Dermis blood vessel endothelial cell (primary cell): Measurements from ENCODE around the gene WSB1. TPM values are rescaled to one million over a fixed set of nuclear protein-coding genes. Genes with fewer than 3 reads are reported as not detected.
"Not testable (repeated sequence)": the region's sequence is repeated elsewhere in the genome, so short reads cannot be mapped to it uniquely, and the experiment has no call there.

ENCODE experiments used
- DNase-seq: peaks from one replicate; pipeline ENCODE4 v3.0.0; 2010
- total RNA-seq: library from RNA; depleted of rRNA; stranded (reverse); fragments of >200 nt; gene quantifications from 2 replicates; pipeline ENCODE4 v1.2.3, GENCODE V29; 2014

Gene WSB1, protein sequence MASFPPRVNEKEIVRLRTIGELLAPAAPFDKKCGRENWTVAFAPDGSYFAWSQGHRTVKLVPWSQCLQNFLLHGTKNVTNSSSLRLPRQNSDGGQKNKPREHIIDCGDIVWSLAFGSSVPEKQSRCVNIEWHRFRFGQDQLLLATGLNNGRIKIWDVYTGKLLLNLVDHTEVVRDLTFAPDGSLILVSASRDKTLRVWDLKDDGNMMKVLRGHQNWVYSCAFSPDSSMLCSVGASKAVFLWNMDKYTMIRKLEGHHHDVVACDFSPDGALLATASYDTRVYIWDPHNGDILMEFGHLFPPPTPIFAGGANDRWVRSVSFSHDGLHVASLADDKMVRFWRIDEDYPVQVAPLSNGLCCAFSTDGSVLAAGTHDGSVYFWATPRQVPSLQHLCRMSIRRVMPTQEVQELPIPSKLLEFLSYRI
- total RNA-seq = 783 and 844 TPM in 2 replicates

DNA sequence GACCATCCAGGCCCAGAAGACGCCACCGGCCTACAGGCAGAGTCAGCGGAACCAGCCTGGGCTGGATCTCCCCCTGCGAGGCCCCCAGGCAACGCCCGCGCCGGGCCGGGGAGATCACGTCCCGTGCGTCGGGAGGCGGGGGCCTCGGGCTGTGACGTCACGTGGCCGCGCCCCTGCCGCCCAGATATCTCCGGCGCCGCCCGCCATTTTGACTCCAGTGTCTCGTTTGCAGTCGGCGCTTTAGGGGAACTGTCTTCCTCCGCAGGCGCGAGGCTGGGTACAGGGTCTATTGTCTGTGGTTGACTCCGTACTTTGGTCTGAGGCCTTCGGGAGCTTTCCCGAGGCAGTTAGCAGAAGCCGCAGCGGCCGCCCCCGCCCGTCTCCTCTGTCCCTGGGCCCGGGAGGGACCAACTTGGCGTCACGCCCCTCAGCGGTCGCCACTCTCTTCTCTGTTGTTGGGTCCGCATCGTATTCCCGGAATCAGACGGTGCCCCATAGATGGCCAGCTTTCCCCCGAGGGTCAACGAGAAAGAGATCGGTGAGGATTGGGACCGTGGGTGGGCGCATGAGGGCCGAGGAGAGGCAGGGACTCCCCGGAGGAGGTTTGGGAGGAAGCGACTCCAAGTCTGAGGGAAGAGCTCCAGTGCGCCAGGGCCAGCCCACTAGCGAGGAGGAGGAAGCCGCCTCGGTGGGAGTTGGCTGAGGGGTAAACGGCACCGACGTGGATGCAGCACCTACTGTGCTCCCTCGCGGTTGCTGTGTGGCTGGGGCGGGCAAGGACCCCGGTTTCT lies at the start of gene WSB1:
WSB1 (plus strand) TSS at position 217 of the 791 bp plus-strand sequence; CDS start at position 499, 282 bp downstream.
- DNase-seq = peak; percentile 94

DNA sequence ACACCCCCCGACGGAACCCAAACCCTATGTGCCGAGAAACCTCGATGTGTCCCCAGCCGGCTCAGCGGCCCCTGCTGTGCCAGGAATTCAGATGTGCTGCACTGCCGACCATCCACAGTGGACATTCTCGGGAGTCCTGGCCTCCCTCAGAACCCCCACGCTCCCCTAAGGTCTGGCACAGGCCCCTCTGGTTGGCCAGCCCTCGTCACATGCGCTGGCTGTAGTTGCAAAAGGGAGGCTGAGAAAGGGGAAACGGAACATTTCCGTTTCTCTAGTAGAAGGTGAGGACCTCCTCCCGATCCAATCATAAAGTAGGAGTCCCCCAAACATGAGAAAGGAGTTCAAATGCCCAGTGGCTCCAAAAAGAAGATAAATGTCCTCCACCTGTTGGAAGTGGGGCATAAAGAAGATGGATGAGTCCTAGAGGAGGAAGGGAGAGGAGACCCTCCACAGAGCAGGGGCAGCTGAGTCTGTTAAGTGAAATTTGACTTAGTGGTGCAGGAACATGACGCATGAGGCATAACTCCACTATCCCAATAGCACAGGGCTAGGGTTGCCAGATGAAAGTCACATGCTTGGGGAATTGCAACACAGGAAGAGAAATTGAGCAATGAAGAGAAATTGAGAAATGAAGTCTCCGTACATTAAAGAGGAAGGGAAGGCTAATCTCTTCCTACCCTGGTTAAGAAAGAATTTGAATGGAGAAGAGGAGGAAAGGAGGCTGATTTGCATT lies 49.3 kb upstream of the WSB1 start:
- peak; percentile 65 for DNase-seq

DNA sequence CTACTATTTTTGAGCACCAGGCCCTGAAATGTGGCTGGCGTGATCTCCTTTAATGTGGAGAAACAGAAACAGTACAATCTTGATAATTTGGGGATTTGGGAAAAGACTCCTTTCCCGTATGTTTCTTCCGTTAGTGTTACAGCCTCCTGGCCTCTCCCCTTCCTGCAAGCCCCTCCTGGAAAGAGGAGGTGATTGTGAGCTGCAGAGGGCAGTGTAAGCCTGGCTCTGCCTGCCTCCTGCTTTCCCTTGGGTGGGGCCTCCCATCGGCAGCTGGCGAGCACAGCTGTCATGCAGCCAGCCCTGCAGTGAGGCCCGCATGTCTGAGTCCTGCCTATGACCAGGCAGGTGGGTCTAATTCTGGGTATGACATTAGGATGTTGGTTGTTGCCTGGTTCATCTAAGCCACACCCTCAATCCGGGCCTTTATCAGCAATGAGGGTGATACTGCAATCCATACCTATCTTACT lies 48.7 kb upstream of the WSB1 start:
- peak; percentile 94 for DNase-seq

DNA sequence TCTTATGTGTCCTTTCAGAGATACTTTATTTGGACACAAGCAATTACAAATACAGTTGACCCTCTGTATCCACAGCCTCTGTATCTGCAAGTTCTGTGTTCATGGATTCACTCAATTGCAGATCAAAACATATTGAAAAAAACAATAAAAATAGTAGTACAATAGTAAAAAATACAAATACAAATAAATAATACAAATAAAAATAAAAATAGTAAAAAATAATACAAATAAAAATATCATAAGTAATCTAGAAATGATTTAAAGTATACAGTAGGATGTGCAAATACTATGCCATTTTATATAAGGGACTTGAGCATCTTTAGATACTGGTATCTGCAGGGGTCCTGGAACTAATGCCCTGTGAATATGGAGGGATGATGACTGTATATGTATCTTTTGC lies 47.4 kb upstream of the WSB1 start:
- no peak for DNase-seq

DNA sequence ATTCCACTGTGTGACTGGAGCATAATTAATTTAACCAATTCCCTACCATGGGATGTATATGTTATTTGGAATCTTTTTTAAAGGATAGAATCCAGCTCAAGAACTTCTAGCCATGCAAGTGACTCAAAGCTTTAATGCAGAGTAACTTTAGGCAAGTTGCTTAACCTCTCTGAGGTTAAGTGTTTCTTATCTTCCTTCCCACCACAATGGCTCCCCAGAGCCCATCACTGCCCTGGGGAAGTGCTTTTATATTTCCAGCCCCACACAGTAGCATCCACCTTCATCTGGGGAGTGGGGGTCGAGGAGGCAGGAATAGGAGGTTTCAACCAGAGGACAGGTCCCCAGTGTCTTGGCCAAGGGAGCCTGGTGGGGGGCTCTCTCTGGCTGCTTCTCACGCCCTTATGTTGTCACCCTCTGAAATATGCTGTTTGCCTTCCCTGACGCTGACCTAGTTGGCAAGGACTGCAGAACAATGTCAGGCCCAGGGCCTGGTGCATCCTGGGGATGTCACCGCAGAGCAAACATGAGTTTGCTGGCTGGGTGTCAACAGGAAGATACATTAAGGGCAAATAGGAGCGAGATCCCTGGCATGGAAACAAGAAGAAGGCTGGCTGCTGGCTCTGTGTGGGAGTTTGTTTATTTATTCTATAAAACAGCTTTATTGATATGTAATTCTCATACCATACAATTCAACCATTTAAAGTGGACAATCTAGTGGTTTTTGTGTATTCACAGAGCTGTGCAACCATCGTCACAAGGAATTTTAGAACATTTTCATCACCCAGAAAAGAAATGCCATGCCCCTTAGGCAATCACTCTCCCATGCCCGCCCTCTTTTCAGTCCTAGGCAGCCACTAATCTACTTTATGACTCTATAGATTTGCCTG lies 46.6 kb upstream of the WSB1 start:
- DNase-seq = peak; percentile 97

DNA sequence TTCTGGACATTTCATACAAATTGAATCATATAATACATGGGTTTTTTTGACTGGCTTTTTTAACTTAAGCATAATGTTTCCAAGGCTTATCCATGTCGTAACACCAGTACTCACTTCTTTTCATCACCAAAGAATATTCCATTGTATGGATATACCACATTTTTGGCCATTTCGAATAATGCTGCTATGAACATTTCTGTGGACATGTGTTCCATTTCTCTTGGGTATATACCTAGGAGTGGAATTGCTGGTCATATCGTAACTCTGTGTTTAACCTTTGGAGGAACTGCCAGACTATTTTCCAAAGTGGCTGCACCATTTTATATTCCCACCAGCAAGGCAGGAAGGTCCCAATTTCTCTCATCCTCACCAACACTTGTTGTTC lies 46.0 kb upstream of the WSB1 start:
- DNase-seq = no peak

DNA sequence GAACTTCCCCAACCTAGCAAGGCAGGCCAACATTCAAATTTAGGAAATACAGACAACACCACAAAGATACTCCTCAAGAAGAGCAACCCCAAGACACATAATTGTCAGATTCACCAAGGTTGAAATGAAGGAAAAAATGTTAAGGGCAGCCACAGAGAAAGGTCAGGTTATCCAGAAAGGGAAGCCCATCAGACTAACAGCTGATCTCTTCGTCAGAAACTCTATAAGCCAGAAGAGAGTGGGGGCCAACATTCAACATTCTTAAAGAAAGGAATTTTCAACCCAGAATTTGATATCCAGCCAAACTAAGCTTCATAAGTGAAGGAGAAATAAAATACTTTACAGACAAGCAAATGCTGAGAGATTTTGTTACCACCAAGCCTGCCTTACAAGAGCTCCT lies 43.1 kb upstream of the WSB1 start:
- DNase-seq = not testable (repeated sequence)

DNA sequence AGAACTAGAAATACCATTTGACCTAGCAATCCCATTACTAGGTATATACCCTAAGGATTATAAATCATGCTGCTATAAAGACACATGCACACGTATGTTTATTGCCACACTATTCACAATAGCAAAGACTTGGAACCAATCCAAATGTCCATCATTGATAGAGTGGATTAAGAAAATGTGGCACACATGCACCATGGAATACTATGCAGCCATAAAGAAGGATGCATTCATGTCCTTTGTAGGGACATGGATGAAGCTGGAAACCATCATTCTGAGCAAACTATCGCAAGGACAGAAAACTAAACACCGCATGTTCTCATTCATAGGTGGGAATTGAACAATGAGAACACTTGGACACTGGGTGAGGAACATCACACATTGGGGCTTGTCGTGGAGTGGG lies 39.1 kb upstream of the WSB1 start:
- not testable (repeated sequence) for DNase-seq

DNA sequence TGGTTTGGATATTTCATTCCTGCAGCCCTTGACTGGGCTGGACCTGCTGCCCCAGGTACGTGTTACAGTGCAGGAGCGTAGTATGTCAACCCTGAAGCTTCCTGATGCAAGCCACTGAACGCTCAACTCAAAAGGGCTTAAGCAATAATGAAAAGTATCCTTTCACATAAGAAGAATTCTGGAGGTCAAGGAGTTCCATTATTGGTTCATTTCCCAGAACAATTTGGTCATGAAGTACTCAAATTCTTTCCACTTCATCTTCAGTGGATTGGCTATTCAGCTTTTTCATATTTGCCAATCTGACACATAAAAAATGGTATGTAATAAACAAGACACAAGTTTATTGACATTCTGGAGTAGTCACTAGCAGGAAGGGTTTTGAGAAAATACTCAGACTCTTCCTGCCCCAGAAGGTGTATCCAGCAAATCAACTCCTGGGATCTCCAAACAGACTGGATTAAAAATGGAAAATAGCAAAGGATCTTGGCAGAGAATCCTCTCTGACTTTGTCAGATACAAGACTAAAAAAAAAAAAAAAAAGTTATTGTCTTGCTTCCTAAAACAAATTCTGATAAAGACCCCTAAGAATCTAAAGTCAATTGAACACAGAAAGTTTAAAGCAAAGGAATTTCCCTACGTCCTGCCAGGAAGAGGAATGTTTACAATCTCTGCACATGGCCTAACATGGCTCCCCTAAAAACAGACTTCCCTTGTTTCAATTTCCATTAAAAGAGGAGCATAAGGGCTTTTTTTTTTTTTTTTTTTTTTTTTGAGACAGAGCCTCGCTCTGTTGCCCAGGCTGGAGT lies 37.5 kb upstream of the WSB1 start:
- peak; percentile 85 for DNase-seq

DNA sequence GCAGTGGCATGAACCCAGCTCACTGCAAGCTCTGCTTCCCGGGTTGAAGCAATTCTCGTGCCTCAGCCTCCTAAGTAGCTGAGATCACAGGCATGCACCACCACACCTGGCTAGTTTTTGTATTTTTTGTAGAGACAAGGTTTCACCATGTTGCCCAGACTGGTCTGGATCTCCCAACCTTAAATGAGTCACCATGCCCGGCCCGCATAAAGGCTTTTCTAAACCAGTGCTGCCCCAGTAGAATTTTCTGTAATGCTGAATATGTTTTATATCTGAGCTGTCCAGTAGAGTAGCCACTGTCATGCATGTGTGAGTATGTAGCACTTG lies 36.9 kb upstream of the WSB1 start:
- DNase-seq = peak; percentile 47

DNA sequence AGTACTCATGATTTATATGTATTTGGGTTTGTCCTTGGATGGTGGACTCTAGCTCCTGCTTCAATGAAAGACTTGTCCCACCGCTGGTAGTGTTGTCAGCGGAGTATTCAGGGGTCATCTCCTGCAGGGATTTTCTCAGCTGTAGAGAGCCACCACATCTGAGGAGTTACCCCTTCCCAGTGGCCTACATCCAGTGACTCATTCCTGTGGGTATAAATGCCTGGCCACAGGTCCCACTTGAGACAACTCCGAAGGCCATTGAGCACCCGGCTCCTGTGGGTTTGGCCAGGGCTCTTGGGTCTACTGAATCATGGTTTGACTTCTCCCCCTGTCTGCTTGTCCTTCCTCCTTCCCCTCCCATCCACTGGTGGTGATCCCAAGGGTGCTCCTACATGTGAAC lies 34.6 kb upstream of the WSB1 start:
- DNase-seq = no peak

DNA sequence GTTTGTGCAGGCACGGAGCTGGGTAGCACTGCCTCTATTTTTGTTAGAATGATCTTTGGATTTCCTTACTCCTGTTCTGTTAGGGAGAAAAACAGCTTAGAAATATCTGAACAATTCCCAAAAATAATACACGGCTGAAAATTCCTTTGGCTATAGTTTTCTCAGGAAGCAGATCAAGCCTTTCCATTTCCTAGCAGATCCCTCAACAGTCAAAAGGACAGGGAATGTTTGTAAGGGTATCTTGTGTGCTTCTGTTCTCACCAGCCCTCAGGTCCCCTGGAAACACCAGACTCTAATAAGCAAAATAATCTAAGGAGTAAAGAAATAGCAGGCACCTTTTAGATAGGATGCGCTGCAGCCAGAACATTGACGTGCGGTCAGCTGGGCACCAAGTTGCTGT lies 30.5 kb upstream of the WSB1 start:
- DNase-seq = peak; percentile 86

DNA sequence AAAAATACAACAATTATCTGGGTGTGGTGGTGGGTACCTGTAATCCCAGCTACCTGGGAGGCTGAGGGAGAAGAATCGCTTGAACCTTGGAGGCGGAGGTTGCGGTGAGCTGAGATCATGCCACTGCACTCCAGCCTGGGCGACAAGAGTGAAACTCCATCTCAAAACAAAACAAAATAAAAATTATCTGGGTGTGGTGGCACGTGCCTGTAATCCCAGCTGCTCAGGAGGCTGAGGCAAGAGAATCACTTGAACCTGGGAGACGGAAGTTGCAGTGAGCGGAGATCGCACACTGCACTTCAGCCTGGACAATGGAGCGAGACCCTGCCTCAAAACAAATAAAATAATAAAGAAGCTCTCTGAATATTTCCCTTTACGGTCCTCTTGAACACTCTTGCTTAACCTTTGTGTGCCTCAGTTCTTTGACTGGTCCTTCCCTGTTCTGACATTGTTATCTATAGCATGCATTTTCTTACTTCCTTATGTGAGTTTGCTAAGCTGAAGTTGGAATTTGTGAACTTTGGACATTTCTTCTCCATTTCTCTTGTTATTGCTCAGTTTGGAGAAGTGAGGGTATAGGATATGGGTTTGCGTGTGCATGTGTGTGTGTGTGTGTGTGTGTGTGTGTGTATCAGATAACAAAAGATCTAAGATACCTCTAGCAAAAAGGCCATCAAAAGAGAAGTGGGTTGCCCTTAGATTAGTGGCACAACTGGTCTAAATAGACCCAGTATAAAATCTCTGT lies 29.7 kb upstream of the WSB1 start:
- DNase-seq = no peak

DNA sequence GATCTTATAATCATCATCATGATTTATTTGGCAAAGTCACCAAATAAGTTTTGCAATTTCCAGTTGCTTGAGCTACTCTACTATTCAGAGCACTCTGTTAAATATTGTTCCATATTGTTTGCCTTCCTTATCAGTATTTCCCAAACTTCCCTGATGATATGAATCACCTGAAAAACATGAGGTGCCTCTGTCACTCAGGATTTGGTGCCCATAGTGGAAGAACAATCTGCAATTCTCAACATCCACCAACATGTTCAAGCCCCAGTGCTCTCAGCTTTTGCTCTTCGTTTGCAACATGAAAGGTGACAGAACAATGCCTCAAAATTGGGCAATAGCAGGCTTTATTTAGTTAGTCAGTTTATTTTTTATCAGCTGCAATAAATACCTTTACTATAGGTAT lies 28.6 kb upstream of the WSB1 start:
- peak; percentile 94 for DNase-seq

DNA sequence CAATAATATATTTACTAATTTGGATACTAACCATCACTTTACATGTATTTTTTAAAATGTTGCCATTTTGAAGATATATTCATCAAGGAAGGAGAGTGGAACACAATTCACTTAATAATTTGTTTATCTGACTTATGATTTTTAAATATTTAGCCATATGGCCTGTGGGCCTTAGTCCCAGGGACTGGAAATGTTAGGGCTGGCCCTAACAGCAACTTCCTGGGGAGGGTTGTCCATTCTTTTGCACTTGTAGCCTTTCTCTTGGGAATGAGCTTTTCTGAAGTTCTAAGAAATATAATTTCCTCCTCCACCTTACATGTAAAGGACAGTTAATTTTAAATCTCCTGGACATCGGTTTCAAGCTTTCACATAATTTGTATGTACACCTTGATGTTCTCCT lies 27.7 kb upstream of the WSB1 start:
- no peak for DNase-seq

DNA sequence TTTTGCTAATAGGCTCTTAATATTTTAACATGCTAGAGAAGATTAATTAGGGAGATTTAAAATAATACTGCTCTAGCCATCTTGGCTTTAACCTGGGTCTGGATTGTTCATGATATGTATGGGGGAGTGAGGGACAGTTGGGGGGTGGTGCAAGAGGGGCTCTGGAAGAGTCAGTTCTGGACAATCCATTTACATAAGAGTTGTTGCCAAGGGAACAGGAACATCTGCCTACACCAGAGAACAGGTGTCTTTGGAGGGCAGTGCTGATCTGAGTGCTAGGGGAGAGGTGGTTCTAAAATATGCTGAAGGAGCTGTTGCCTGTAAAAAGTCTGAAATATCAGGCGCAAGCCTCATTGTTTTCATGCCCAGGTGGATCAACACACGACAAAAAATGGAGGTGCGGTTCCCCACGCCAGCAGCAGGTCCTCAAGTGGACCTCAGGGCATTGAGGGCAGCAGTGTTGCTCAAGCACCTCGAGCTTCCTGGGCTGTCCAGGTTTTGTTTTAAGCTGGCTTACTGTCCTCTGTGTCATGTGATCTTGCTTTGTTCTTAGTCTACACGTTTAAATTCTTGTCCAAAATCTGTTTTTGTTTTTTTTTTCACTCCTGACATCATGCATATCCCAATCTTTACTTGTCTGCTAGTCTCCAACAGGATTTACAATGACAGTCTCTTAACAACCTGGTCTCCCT lies 25.4 kb upstream of the WSB1 start:
- no peak for DNase-seq

DNA sequence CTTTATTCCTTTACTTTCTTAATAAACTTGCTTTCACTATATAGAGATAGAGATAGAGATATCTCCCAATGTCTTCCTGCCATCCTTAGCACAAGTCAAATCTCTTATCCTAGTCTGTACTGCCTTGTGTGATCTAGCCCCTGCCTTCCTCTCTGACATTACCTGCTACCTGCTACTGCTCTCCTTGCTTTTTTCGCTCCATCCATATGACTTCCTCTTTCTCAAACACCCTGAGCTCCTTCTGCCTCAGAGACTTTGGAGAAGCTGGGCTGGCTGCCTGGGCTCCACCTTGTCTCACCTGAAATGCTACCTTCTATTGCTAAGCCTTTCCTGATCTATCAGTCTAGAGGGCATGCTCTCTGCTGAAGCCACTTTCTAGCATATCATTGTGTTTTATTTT lies 24.7 kb upstream of the WSB1 start:
- DNase-seq = no peak

DNA sequence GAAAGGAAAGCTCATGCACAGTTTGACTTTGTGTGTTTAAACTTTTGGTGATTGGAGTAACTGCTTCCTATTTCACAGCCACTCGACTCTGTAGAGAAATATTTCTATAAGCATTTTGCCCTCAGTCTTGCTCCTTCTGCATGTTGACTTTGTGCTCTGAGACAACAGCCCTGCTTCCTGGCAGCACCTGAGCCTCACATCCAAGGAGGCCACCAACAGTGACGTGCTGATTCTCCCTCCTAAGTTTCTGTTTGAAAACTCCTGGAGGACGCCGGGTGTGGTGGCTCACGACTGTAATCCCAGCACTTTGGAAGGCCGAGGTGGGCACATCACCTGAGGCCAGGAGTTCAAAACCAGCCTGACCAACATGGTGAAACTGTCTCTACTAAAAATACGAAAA lies 23.9 kb upstream of the WSB1 start:
- no peak for DNase-seq

DNA sequence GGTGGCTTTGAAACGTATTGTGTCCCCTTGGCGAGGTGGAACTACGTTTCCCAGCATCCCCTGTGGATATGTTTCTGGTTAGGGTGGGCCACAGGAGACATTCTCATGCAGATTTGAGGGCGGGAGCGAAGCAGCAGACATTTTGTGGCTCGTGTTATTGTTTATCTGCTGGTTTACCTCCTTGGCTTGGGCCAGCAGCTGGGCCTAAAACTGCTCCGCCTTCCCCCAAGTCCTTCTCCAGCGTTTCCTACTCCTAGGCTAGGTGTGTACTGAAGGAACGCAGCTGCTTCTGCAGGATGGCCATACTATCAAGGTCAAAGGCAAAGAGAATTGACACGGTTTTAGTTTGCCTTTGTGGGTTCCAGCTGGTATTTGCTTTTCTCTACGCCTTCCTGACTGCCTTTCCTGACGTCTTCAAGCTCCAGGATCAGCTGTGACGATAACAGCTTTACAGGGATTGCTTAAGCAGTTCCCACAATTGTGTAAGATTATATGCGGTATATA lies 17.2 kb upstream of the WSB1 start:
- DNase-seq = no peak

DNA sequence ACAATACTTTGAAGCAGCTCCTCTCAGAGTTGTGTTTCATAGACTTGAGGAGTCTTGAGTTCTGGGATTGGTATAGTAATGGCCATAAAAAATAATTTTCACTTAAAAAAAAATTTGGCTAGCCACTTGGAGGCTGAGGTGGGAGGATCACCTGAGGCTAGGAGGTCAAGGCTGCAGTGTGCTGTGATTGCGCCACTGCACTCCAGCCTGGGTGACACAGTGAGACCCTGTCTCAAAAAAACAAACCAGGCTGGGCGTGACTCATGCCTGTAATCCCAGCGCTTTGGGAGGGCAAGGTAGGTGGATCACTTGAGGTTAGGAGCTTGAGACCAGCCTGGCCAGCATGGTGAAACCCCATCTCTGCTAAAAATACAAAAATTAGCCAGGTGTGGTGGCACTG lies 14.8 kb upstream of the WSB1 start:
- DNase-seq = not testable (repeated sequence)
